CD14-positive monocyte (primary cell): ENCODE results near the gene BTBD1. TPM values are rescaled to one million over a fixed set of nuclear protein-coding genes. Genes with fewer than 3 reads are reported as not detected.
A peak's percentile ranks its signal among the peaks of the same experiment; 100 is the strongest.

Experiments used
- DNase-seq, 3 donors: peaks; one replicate each; pipeline ENCODE4 v3.0.0-alpha.2; 2011 to 2022
- H2AFZ ChIP-seq: 2 replicates; pipeline ENCODE4 v1.6.0; 2012; ENCODE audit warnings: mild to moderate bottlenecking, low read depth, low read length, inconsistent platforms; ENCODE audit not compliant: insufficient read depth, poor library complexity, severe bottlenecking
- H3K27ac ChIP-seq, 2 donors: 1 replicate in 1 of 2; 2 replicates in 1 of 2; pipeline ENCODE4 v1.5.1; 2012 to 2013; ENCODE audit warnings: low read length in 2 of 2, control low read depth in 1 of 2, inconsistent platforms in 1 of 2, low read depth in 1 of 2, mild to moderate bottlenecking in 1 of 2
- H3K27me3 ChIP-seq, 2 donors: one replicate each; pipeline versions ENCODE4 v1.6.0 to v1.6.1; 2011 to 2013; ENCODE audit warnings: low read length in 2 of 2; ENCODE audit not compliant: control insufficient read depth in 2 of 2, insufficient read depth in 2 of 2
- H3K36me3 ChIP-seq, 2 donors: replicated peaks in 1 of 2; 1 replicate in 1 of 2; 2 replicates in 1 of 2; pipeline versions ENCODE4 v1.5.1 to v1.6.1; 2012 to 2013; ENCODE audit warnings: low read length in 2 of 2, control low read depth in 1 of 2, inconsistent platforms in 1 of 2, mild to moderate bottlenecking in 1 of 2; ENCODE audit not compliant: insufficient read depth in 2 of 2, control insufficient read depth in 1 of 2
- H3K4me1 ChIP-seq, 2 donors: 1 replicate in 1 of 2; 2 replicates in 1 of 2; pipeline versions ENCODE4 v1.5.1 to v1.6.1; 2012 to 2013; ENCODE audit warnings: low read length in 2 of 2, control low read depth in 1 of 2, inconsistent platforms in 1 of 2, mild to moderate bottlenecking in 1 of 2, moderate library complexity in 1 of 2; ENCODE audit not compliant: insufficient read depth in 2 of 2, control insufficient read depth in 1 of 2
- H3K4me2 ChIP-seq: replicated peaks from 2 replicates; pipeline ENCODE3; 2012; ENCODE audit warnings: low read length, moderate library complexity, mild to moderate bottlenecking; ENCODE audit not compliant: poor library complexity, severe bottlenecking; ENCODE audit errors: extremely low read depth
- H3K4me3 ChIP-seq, 3 experiments: fragments of 200-600 bp in 1 of 3; sonication (generic) in 1 of 3; replicated peaks in 1 of 3; 1 replicate in 2 of 3; 2 replicates in 1 of 3; pipeline ENCODE4 v1.5.1; 2011 to 2013; ENCODE audit warnings: low read length in 3 of 3, mild to moderate bottlenecking in 3 of 3, control low read depth in 2 of 3, low read depth in 2 of 3, inconsistent platforms in 1 of 3, moderate library complexity in 1 of 3
- H3K79me2 ChIP-seq: 2 replicates; pipeline ENCODE4 v1.6.0; 2012; ENCODE audit warnings: mild to moderate bottlenecking, control low read depth, inconsistent platforms, low read length, moderate library complexity; ENCODE audit not compliant: insufficient read depth
- H3K9ac ChIP-seq: 2 replicates; pipeline ENCODE4 v1.6.0; 2017; ENCODE audit warnings: low read length, mild to moderate bottlenecking; ENCODE audit not compliant: insufficient read depth, poor library complexity, severe bottlenecking
- H3K9me3 ChIP-seq, 2 donors: replicated peaks in 1 of 2; 1 replicate in 1 of 2; 2 replicates in 1 of 2; pipeline versions ENCODE4 v1.5.1 to v1.6.1; 2012 to 2013; ENCODE audit warnings: low read length in 2 of 2, control low read depth in 1 of 2; ENCODE audit not compliant: control insufficient read depth in 1 of 2, insufficient read depth in 1 of 2
- H4K20me1 ChIP-seq: 2 replicates; pipeline ENCODE4 v1.6.0; 2012; ENCODE audit warnings: mild to moderate bottlenecking, low read length, control low read depth, moderate library complexity; ENCODE audit not compliant: insufficient read depth
- H3K27ac Mint-ChIP-seq, 7 donors: one replicate each; pipeline ENCODE4 v1.8.0; 2020; ENCODE audit warnings: mild to moderate bottlenecking in 7 of 7, mixed read lengths in 7 of 7, moderate library complexity in 6 of 7, inconsistent platforms in 2 of 7
- H3K27me3 Mint-ChIP-seq, 3 donors: one replicate each; pipeline ENCODE4 v1.8.0; 2021 to 2022; ENCODE audit warnings: low read depth in 3 of 3, mild to moderate bottlenecking in 3 of 3, mixed read lengths in 3 of 3, moderate library complexity in 3 of 3, inconsistent platforms in 1 of 3
- H3K36me3 Mint-ChIP-seq, 2 donors: one replicate each; pipeline ENCODE4 v1.8.0; 2020; ENCODE audit warnings: mixed read lengths in 2 of 2, inconsistent platforms in 1 of 2, mild to moderate bottlenecking in 1 of 2
- H3K4me1 Mint-ChIP-seq: one replicate; pipeline ENCODE4 v1.8.0; 2020; ENCODE audit warnings: mild to moderate bottlenecking, mixed read lengths
- H3K4me3 Mint-ChIP-seq, 2 donors: one replicate each; pipeline ENCODE4 v1.8.0; 2020; ENCODE audit warnings: mild to moderate bottlenecking in 2 of 2, mixed read lengths in 2 of 2, moderate library complexity in 1 of 2
- H3K9me3 Mint-ChIP-seq, 7 donors: one replicate each; pipeline ENCODE4 v1.8.0; 2020 to 2022; ENCODE audit warnings: mixed read lengths in 7 of 7, mild to moderate bottlenecking in 6 of 7, moderate library complexity in 6 of 7, inconsistent platforms in 2 of 7
- CTCF ChIP-seq: fragments of 200-600 bp; IDR thresholded peaks from one replicate; pipeline ENCODE4 v1.8.0; 2022; ENCODE audit warnings: antibody characterized with exemption, mild to moderate bottlenecking
- WGBS: methylation state at CpG from one replicate; pipeline ENCODE4 v1.1.5; 2013; ENCODE audit warnings: missing lambda C conversion rate; ENCODE audit not compliant: insufficient coverage; 5-methylcytosine and 5-hydroxymethylcytosine counted together
- intact Hi-C, 2 donors: fragments of 100-400 bp; cut with micrococcal nuclease; formaldehyde crosslinking; loops; one replicate each; pipeline versions ENCODE4 v1.15.0 to v1.15.1; 2023
- polyA plus RNA-seq, 3 donors: library from polyadenylated mRNA; depleted of rRNA in 1 of 3; unstranded in 2 of 3; stranded (reverse) in 1 of 3; fragments of 300-500 nt in 2 of 3; fragments of >200 nt in 1 of 3; fragmentation: Illumina TruSeq in 2 of 3; gene quantifications; 1 replicate in 2 of 3; 2 replicates in 1 of 3; pipeline ENCODE4 v1.2.3, GENCODE V29; 2012 to 2021

The BTBD1 gene
- polyA plus RNA-seq, 3 donors, result 18.0 to 48.8 (median 37.2) TPM

DNA sequence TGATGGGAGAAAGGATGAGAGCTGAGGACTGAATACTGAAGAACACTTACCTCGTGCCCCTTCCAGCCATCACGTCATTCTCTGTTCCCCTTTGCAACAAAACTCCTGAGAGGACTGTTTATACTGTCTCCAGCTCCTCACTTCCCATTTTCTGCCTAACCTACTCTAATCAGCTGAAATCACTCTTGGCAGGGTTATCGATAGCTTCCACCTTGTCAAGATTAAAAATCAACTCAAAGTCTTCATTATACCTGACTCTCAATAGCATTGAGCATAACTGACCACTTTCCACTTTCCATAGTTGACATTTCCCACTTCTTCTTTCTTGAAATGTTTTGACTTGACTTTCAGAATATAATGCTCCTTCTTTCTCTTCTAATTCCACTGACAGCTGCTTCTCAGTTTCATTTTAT lies 4.3 kb downstream of the BTBD1 start:
- Mint-ChIP-seq H3K4me3 (no peak overlapping the region), H3K27me3 (no peaks in the 10 kb centered on the region), H3K27ac (no peak overlapping the region), H3K4me1 (peaks cover 3% of the 10 kb centered on the region), H3K36me3 (no peaks in the 10 kb centered on the region), H3K9me3 (no peaks in the 10 kb centered on the region)
- H3K27me3 ChIP-seq, result no peaks in the 10 kb centered on the region
- intact Hi-C loops, result loop anchor here in 1 of 2 donors (10.0 kb wide), 1 partner anchor 48 kb away; the partner anchor contains the start of gene C15orf40
- H3K27ac ChIP-seq, result peak overlapping the region in 1 of 2 donors; percentile 75
- no peak for TF ChIP-seq CTCF
- peaks cover 88% of the 10 kb centered on the region for H3K79me2 ChIP-seq
- peak overlapping the region in 1 of 3 experiments; percentile 92 for H3K4me3 ChIP-seq
- no peak overlapping the region for H3K9ac ChIP-seq
- peak overlapping the region; percentile 92 for H3K4me2 ChIP-seq
- H3K4me1 ChIP-seq, result peaks cover 38 to 48% of the 10 kb centered on the region in 2 donors
- no peak overlapping the region for H2AFZ ChIP-seq
- DNase-seq, result peak; percentile 42 to 62 (median 52)
- WGBS, result 0% methylated on average over 3 of the region's 3 CpGs
- no peaks in the 10 kb centered on the region for H3K9me3 ChIP-seq
- H4K20me1 ChIP-seq, result peaks cover 87% of the 10 kb centered on the region
- H3K36me3 ChIP-seq, result peaks cover 0 to 28% of the 10 kb centered on the region in 2 donors

DNA sequence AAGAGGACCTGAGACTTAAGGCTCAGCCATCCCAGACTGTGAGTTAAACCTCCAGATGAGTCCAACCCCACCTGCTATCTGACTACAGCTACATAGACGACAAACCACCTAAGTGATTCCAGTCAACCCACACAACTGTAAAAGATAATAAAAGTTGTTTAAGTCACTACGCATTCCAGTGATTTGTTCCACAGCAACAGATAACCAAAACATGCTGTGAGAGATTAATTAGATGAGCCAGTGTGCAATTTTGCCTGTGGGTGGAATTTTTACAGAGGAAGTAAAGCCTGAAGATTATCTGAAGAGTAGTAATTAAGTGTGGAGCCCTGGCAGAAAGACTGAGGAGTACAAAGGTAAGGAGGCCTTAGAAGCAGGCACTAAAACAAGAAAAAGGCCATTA lies 5.4 kb downstream of the BTBD1 start:
- no peak for DNase-seq
- H3K79me2 ChIP-seq, result peaks cover 99% of the 10 kb centered on the region
- H2AFZ ChIP-seq, result no peak overlapping the region
- H3K4me3 ChIP-seq, result no peak overlapping the region
- H3K9me3 ChIP-seq, result no peaks in the 10 kb centered on the region
- no CpG with 5 or more reads among the region's 2 CpGs for WGBS
- no peak for TF ChIP-seq CTCF
- no peaks in the 10 kb centered on the region for H3K9me3 Mint-ChIP-seq
- no peak overlapping the region for H3K9ac ChIP-seq
- H3K4me1 Mint-ChIP-seq, result no peaks in the 10 kb centered on the region
- no peaks in the 10 kb centered on the region for H3K27me3 ChIP-seq
- peaks cover 98% of the 10 kb centered on the region for H4K20me1 ChIP-seq
- intact Hi-C loops, result loop anchor here in 1 of 2 donors (10.0 kb wide), 1 partner anchor 47 kb away; the partner anchor contains the start of gene C15orf40
- H3K4me1 ChIP-seq, result peaks cover 34 to 43% of the 10 kb centered on the region in 2 donors
- H3K4me3 Mint-ChIP-seq, result no peak overlapping the region
- H3K36me3 Mint-ChIP-seq, result peaks cover 3 to 7% of the 10 kb centered on the region in 2 donors
- no peak overlapping the region for H3K27ac Mint-ChIP-seq
- H3K36me3 ChIP-seq, result peaks cover 0 to 39% of the 10 kb centered on the region in 2 donors
- H3K27ac ChIP-seq, result peak overlapping the region in 1 of 2 donors; percentile 75
- H3K27me3 Mint-ChIP-seq, result no peaks in the 10 kb centered on the region
- H3K4me2 ChIP-seq, result no peak overlapping the region
